Neural cell (in vitro differentiated cells): ENCODE results near the gene SYT15.
"Not testable (repeated sequence)": the region's sequence is repeated elsewhere in the genome, so short reads cannot be mapped to it uniquely, and the experiment has no call there.

Source experiments
- EP300 ChIP-seq: fragments of 450-650 bp; conservative IDR thresholded peaks from 2 replicates; pipeline ENCODE4 v1.6.1; 2014; ENCODE audit warnings: antibody characterized with exemption, mild to moderate bottlenecking, moderate library complexity; ENCODE audit not compliant: poor library complexity, severe bottlenecking
- EZH2 ChIP-seq: fragments of 200-600, 300-800 bp; shearing (Covaris generic), sonication (generic); IDR thresholded peaks from 2 replicates; pipeline ENCODE4 v1.6.1; 2014; ENCODE audit warnings: antibody characterized with exemption, low read length, borderline replicate concordance, mild to moderate bottlenecking; ENCODE audit not compliant: insufficient read depth, poor library complexity, severe bottlenecking
- POLR2AphosphoS5 ChIP-seq: IDR thresholded peaks from 2 replicates; pipeline ENCODE4 v1.6.1; 2012
- RAD21 ChIP-seq: fragments of 450-650 bp; conservative IDR thresholded peaks from 2 replicates; pipeline ENCODE4 v1.6.1; 2014; ENCODE audit warnings: antibody characterized with exemption, mild to moderate bottlenecking, moderate library complexity
- SMC3 ChIP-seq: fragments of 450-650 bp; conservative IDR thresholded peaks from 2 replicates; pipeline ENCODE4 v1.6.1; 2014; ENCODE audit warnings: antibody characterized with exemption, mild to moderate bottlenecking, moderate library complexity; ENCODE audit not compliant: poor library complexity
- TAF1 ChIP-seq: IDR thresholded peaks from 2 replicates; pipeline ENCODE4 v1.6.1; 2012; ENCODE audit warnings: low read depth
- TF ChIP-seq, protein P1 (sequence below): fragments of 450-650 bp; IDR thresholded peaks from 2 replicates; pipeline ENCODE4 v1.5.1; 2014; ENCODE audit warnings: antibody characterized with exemption, mild to moderate bottlenecking, moderate library complexity; ENCODE audit not compliant: poor library complexity, severe bottlenecking
- TF ChIP-seq, protein P2 (sequence below): IDR thresholded peaks from 2 replicates; pipeline ENCODE4 v1.6.1; 2012; ENCODE audit warnings: borderline replicate concordance

DNA sequence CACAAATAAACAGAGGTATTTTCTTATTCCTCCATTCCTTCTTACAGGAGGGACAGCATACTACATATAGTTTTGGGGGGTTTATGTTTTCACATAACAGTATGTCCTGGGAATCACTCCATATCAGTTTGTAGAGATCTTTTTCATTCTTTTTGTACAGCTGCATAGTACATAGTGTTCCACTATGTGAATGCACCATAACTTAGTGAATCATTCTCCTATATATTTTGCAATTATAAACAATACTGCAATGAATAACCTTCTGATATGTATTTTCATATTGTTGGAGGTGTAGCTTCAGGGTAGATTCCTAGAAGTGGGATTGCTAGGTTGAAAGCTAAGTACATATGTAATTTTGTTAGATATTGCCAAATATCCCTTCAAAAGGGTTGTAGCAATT lies 61.1 kb downstream of the SYT15 start:
- not testable (repeated sequence) for TF ChIP-seq POLR2AphosphoS5, EZH2, EP300, SMC3, TAF1, RAD21
- TF ChIP-seq, protein P1, sequence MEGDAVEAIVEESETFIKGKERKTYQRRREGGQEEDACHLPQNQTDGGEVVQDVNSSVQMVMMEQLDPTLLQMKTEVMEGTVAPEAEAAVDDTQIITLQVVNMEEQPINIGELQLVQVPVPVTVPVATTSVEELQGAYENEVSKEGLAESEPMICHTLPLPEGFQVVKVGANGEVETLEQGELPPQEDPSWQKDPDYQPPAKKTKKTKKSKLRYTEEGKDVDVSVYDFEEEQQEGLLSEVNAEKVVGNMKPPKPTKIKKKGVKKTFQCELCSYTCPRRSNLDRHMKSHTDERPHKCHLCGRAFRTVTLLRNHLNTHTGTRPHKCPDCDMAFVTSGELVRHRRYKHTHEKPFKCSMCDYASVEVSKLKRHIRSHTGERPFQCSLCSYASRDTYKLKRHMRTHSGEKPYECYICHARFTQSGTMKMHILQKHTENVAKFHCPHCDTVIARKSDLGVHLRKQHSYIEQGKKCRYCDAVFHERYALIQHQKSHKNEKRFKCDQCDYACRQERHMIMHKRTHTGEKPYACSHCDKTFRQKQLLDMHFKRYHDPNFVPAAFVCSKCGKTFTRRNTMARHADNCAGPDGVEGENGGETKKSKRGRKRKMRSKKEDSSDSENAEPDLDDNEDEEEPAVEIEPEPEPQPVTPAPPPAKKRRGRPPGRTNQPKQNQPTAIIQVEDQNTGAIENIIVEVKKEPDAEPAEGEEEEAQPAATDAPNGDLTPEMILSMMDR: not testable (repeated sequence)
- TF ChIP-seq, protein P2, sequence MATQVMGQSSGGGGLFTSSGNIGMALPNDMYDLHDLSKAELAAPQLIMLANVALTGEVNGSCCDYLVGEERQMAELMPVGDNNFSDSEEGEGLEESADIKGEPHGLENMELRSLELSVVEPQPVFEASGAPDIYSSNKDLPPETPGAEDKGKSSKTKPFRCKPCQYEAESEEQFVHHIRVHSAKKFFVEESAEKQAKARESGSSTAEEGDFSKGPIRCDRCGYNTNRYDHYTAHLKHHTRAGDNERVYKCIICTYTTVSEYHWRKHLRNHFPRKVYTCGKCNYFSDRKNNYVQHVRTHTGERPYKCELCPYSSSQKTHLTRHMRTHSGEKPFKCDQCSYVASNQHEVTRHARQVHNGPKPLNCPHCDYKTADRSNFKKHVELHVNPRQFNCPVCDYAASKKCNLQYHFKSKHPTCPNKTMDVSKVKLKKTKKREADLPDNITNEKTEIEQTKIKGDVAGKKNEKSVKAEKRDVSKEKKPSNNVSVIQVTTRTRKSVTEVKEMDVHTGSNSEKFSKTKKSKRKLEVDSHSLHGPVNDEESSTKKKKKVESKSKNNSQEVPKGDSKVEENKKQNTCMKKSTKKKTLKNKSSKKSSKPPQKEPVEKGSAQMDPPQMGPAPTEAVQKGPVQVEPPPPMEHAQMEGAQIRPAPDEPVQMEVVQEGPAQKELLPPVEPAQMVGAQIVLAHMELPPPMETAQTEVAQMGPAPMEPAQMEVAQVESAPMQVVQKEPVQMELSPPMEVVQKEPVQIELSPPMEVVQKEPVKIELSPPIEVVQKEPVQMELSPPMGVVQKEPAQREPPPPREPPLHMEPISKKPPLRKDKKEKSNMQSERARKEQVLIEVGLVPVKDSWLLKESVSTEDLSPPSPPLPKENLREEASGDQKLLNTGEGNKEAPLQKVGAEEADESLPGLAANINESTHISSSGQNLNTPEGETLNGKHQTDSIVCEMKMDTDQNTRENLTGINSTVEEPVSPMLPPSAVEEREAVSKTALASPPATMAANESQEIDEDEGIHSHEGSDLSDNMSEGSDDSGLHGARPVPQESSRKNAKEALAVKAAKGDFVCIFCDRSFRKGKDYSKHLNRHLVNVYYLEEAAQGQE: not testable (repeated sequence)
